Esophagus muscularis mucosa (tissue), 3 donors: ENCODE results near the gene MYH11.

Experiments used
- EP300 ChIP-seq: sonication (generic); formaldehyde crosslinking; IDR thresholded peaks from one replicate; pipeline ENCODE4 v1.6.1; 2017; ENCODE audit warnings: antibody characterized with exemption
- TF ChIP-seq, protein P1 (sequence below), 3 experiments: fragments of 200-600 bp in 2 of 3; fragments of 450-650 bp in 1 of 3; sonication (generic) in 2 of 3; IDR thresholded peaks; one replicate each; pipeline ENCODE4 v1.5.1; 2017 to 2019; ENCODE audit warnings: antibody characterized with exemption in 3 of 3, mild to moderate bottlenecking in 2 of 3, moderate library complexity in 1 of 3

DNA sequence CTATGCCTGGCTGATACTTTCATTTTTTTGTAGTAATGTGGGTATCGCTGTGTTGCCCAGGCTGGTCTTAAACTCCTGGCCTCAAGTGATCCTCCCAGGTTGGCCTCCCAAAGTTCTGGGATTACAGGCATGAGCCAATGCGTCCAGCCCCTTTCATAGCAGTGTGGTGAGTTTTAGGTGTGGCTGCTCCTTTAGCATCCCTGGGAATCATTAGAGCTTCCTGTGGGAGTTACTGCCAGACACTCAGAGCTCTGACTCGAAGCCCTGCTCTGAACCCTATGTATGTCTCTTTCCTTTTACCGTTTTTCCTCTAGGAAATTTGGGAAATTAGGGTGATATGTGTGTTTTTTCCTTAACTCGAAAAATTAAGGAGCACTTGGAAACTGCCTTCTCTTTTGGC, 162.3 kb downstream of the MYH11 start:
- TF ChIP-seq, protein P1, sequence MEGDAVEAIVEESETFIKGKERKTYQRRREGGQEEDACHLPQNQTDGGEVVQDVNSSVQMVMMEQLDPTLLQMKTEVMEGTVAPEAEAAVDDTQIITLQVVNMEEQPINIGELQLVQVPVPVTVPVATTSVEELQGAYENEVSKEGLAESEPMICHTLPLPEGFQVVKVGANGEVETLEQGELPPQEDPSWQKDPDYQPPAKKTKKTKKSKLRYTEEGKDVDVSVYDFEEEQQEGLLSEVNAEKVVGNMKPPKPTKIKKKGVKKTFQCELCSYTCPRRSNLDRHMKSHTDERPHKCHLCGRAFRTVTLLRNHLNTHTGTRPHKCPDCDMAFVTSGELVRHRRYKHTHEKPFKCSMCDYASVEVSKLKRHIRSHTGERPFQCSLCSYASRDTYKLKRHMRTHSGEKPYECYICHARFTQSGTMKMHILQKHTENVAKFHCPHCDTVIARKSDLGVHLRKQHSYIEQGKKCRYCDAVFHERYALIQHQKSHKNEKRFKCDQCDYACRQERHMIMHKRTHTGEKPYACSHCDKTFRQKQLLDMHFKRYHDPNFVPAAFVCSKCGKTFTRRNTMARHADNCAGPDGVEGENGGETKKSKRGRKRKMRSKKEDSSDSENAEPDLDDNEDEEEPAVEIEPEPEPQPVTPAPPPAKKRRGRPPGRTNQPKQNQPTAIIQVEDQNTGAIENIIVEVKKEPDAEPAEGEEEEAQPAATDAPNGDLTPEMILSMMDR (IDR thresholded peaks at IDR 0.05), result no peak
- TF ChIP-seq EP300, result no peak
